ENCODE results near the gene SAMD4A. TPM values are rescaled to one million over a fixed set of nuclear protein-coding genes. Genes with fewer than 3 reads are reported as not detected.

The SAMD4A gene
- total and polyA plus RNA-seq, 8 donors, result 4.5 to 40.5 (median 8.0) TPM

GRCh38 chr14:54672181-54672580, 105.3 kb downstream of the SAMD4A start:
- H3K4me3 ChIP-seq, result no peak overlapping the region
- H3K36me3 ChIP-seq, result no peaks in the 10 kb centered on the region
- intact Hi-C loops (cut with DNase I), result no loop called here
- TF ChIP-seq, protein P1, sequence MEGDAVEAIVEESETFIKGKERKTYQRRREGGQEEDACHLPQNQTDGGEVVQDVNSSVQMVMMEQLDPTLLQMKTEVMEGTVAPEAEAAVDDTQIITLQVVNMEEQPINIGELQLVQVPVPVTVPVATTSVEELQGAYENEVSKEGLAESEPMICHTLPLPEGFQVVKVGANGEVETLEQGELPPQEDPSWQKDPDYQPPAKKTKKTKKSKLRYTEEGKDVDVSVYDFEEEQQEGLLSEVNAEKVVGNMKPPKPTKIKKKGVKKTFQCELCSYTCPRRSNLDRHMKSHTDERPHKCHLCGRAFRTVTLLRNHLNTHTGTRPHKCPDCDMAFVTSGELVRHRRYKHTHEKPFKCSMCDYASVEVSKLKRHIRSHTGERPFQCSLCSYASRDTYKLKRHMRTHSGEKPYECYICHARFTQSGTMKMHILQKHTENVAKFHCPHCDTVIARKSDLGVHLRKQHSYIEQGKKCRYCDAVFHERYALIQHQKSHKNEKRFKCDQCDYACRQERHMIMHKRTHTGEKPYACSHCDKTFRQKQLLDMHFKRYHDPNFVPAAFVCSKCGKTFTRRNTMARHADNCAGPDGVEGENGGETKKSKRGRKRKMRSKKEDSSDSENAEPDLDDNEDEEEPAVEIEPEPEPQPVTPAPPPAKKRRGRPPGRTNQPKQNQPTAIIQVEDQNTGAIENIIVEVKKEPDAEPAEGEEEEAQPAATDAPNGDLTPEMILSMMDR (IDR thresholded peaks at IDR 0.05), result no peak
- DNase-seq (no peak), ATAC-seq (no peak)
- no peaks in the 10 kb centered on the region for H3K9me3 ChIP-seq
- H3K27ac ChIP-seq, result no peak overlapping the region
- H3K27me3 ChIP-seq, result no peaks in the 10 kb centered on the region
- peaks cover 0 to 4% of the 10 kb centered on the region in 2 donors for H3K4me1 ChIP-seq

GRCh38 chr14:54672688-54673087, 105.8 kb downstream of the SAMD4A start:
- TF ChIP-seq, protein P1 (IDR thresholded peaks at IDR 0.05), result no peak
- no peaks in the 10 kb centered on the region for H3K27me3 ChIP-seq
- H3K4me3 ChIP-seq, result no peak overlapping the region
- peaks cover 0 to 5% of the 10 kb centered on the region in 2 donors for H3K4me1 ChIP-seq
- no peaks in the 10 kb centered on the region for H3K9me3 ChIP-seq
- no peak for DNase-seq
- intact Hi-C loops (cut with DNase I), result no loop called here
- no peak overlapping the region for H3K27ac ChIP-seq
- ATAC-seq, result no peak
- no peaks in the 10 kb centered on the region for H3K36me3 ChIP-seq

GRCh38 chr14:54673193-54674045, 106.5 kb downstream of the SAMD4A start:
- no peak for ATAC-seq

GRCh38 chr14:54674046-54674741, 107.3 kb downstream of the SAMD4A start:
- Histone ChIP-seq H3K36me3 (no peaks in the 10 kb centered on the region), H3K27me3 (no peaks in the 10 kb centered on the region), H3K27ac (no peak overlapping the region), H3K4me3 (no peak overlapping the region), H3K4me1 (peaks cover 0 to 7% of the 10 kb centered on the region in 2 donors), H3K9me3 (no peaks in the 10 kb centered on the region)
- TF ChIP-seq, protein P1 (IDR thresholded peaks at IDR 0.05), result no peak
- ATAC-seq (no peak), DNase-seq (no peak)
- intact Hi-C loops (cut with DNase I), result no loop called here

More at GRCh38 chr14:54673193-54674045, 106.5 kb downstream of the SAMD4A start:
- intact Hi-C loops (cut with DNase I), result no loop called here
- Histone ChIP-seq H3K27me3 (no peaks in the 10 kb centered on the region), H3K4me3 (no peak overlapping the region), H3K4me1 (peaks cover 0 to 7% of the 10 kb centered on the region in 2 donors), H3K27ac (no peak overlapping the region), H3K9me3 (no peaks in the 10 kb centered on the region), H3K36me3 (no peaks in the 10 kb centered on the region)
- TF ChIP-seq, protein P1 (IDR thresholded peaks at IDR 0.05), result no peak
- DNase-seq, result no peak

Measured in left lung (tissue), 10 donors.